Small intestine (tissue), 7 donors: ENCODE measurements around the gene CDC42SE1. TPM values are rescaled to one million over a fixed set of nuclear protein-coding genes. Genes with fewer than 3 reads are reported as not detected.

Experiments used
- DNase-seq, 2 donors: peaks; one replicate each; pipeline versions ENCODE4 v3.0.0 to v3.0.0-alpha.2; 2013
- FAIRE-seq: peaks from 2 replicates; lab custom pipeline; 2012; peaks lifted over from hg19 to GRCh38; lab: Jason Lieb, UNC
- H3K27ac ChIP-seq, 3 donors: one replicate each; pipeline ENCODE4 v1.5.1; 2013; ENCODE audit warnings: low read length in 2 of 3, mild to moderate bottlenecking in 2 of 3, control low read depth in 1 of 3, inconsistent platforms in 1 of 3, low read depth in 1 of 3, moderate library complexity in 1 of 3
- H3K27me3 ChIP-seq, 3 donors: one replicate each; pipeline ENCODE4 v1.6.1; 2013; ENCODE audit warnings: low read length in 3 of 3, inconsistent platforms in 1 of 3; ENCODE audit not compliant: control insufficient read depth in 3 of 3, insufficient read depth in 3 of 3
- H3K36me3 ChIP-seq, 3 donors: one replicate each; pipeline ENCODE4 v1.6.1; 2013; ENCODE audit warnings: low read length in 3 of 3, inconsistent platforms in 1 of 3, low read depth in 1 of 3, mild to moderate bottlenecking in 1 of 3, moderate library complexity in 1 of 3; ENCODE audit not compliant: control insufficient read depth in 3 of 3, insufficient read depth in 2 of 3
- H3K4me1 ChIP-seq, 3 donors: one replicate each; pipeline ENCODE4 v1.6.1; 2013; ENCODE audit warnings: low read length in 2 of 3, inconsistent platforms in 1 of 3, low read depth in 1 of 3, mild to moderate bottlenecking in 1 of 3, moderate library complexity in 1 of 3; ENCODE audit not compliant: control insufficient read depth in 3 of 3, insufficient read depth in 2 of 3
- H3K4me3 ChIP-seq, 3 donors: one replicate each; pipeline ENCODE4 v1.5.1; 2013; ENCODE audit warnings: low read length in 3 of 3, control low read depth in 1 of 3, inconsistent platforms in 1 of 3, low read depth in 1 of 3, mild to moderate bottlenecking in 1 of 3, moderate library complexity in 1 of 3
- H3K9me3 ChIP-seq, 2 donors: one replicate each; pipeline ENCODE4 v1.6.1; 2013; ENCODE audit warnings: low read depth in 1 of 2, low read length in 1 of 2; ENCODE audit not compliant: control insufficient read depth in 2 of 2, insufficient read depth in 1 of 2
- WGBS, 3 donors: extraction: QIAGEN DNeasy Blood & Tissue Kit; methylation state at CpG; one replicate each; pipeline ENCODE4 v1.1.7; 2013; 5-methylcytosine and 5-hydroxymethylcytosine counted together
- polyA plus RNA-seq, 4 donors: library from polyadenylated mRNA; stranded (reverse) in 3 of 4; unstranded in 1 of 4; fragments of 200-250 nt in 3 of 4; fragments of 120-200 nt in 1 of 4; gene quantifications; one replicate each; pipeline versions ENCODE4 v1.2.1 to v1.2.3, GENCODE V29; 2013
- donor health status: healthy with polysubstance abuse.
- donor health status: control.
- donor health status: control.
- donor health status: Bipolar disorder and iron deficiency.
- donor health status: healthy.

The CDC42SE1 gene
- polyA plus RNA-seq, 4 donors = 22.8 to 46.6 (median 32.4) TPM

- no peak overlapping the region for H3K4me3 ChIP-seq
- 86 to 93% (median 92%) methylated on average over 3 of the region's 3 CpGs for WGBS, 3 donors
- H3K9me3 ChIP-seq = no peaks in the 10 kb centered on the region
- no peaks in the 10 kb centered on the region for H3K4me1 ChIP-seq
- no peak for FAIRE-seq
- peaks cover 0 to 37% (median 12%) of the 10 kb centered on the region in 3 donors for H3K36me3 ChIP-seq
- H3K27me3 ChIP-seq = no peaks in the 10 kb centered on the region
- no peak overlapping the region for H3K27ac ChIP-seq
- no peak for DNase-seq
Observed at GRCh38 chr1:151035167-151035566, 24.3 kb downstream of the CDC42SE1 start.

- WGBS, 3 donors = 98 to 100% (median 98%) methylated on average over 8 of the region's 8 CpGs
- FAIRE-seq = no peak
- Histone ChIP-seq H3K9me3 (no peaks in the 10 kb centered on the region), H3K27me3 (no peaks in the 10 kb centered on the region), H3K4me1 (no peaks in the 10 kb centered on the region), H3K36me3 (peaks cover 0 to 58% (median 14%) of the 10 kb centered on the region in 3 donors), H3K27ac (no peak overlapping the region), H3K4me3 (no peak overlapping the region)
- no peak for DNase-seq
Observed at GRCh38 chr1:151032164-151032563, 27.3 kb downstream of the CDC42SE1 start.

- Histone ChIP-seq H3K36me3 (peaks cover 0 to 54% (median 11%) of the 10 kb centered on the region in 3 donors), H3K27ac (no peak overlapping the region)
- no peak for DNase-seq
Observed at GRCh38 chr1:151026460-151026859, 33.0 kb downstream of the CDC42SE1 start.

GRCh38 chr1:151024540-151025146 lies 34.8 kb downstream of the CDC42SE1 start:
- DNase-seq = peak; percentile 73 to 76
- WGBS, 3 donors = 32 to 52% (median 46%) methylated on average over 6 of the region's 6 CpGs
- H3K36me3 ChIP-seq = peaks cover 0 to 51% (median 5%) of the 10 kb centered on the region in 3 donors
- no peaks in the 10 kb centered on the region for H3K27me3 ChIP-seq
- no peaks in the 10 kb centered on the region for H3K4me1 ChIP-seq
- H3K9me3 ChIP-seq = no peaks in the 10 kb centered on the region
- H3K4me3 ChIP-seq = no peak overlapping the region
- FAIRE-seq = no peak
- no peak overlapping the region for H3K27ac ChIP-seq

More at GRCh38 chr1:151026460-151026859, 33.0 kb downstream of the CDC42SE1 start:
- Histone ChIP-seq H3K9me3 (no peaks in the 10 kb centered on the region), H3K27me3 (no peaks in the 10 kb centered on the region), H3K4me3 (no peak overlapping the region), H3K4me1 (no peaks in the 10 kb centered on the region)
- no peak for FAIRE-seq

GRCh38 chr1:151013518-151013917 lies 45.9 kb downstream of the CDC42SE1 start:
- H3K9me3 ChIP-seq = no peaks in the 10 kb centered on the region
- H3K27ac ChIP-seq = peak overlapping the region; percentile 57 to 82 (median 76)
- DNase-seq = peak; percentile 65 to 70
- peaks cover 4 to 34% (median 9%) of the 10 kb centered on the region in 3 donors for H3K4me1 ChIP-seq
- no peak for FAIRE-seq
- H3K27me3 ChIP-seq = no peaks in the 10 kb centered on the region
- no peak overlapping the region for H3K4me3 ChIP-seq
- WGBS, 3 donors = 12 to 41% (median 29%) methylated on average over 2 of the region's 2 CpGs
- H3K36me3 ChIP-seq = peaks cover 0 to 10% (median 5%) of the 10 kb centered on the region in 3 donors

GRCh38 chr1:151012684-151013471 lies 46.5 kb downstream of the CDC42SE1 start:
- Histone ChIP-seq H3K36me3 (peaks cover 0 to 9% (median 2%) of the 10 kb centered on the region in 3 donors), H3K9me3 (no peaks in the 10 kb centered on the region), H3K4me3 (no peak overlapping the region), H3K27me3 (no peaks in the 10 kb centered on the region), H3K4me1 (peaks cover 4 to 37% (median 9%) of the 10 kb centered on the region in 3 donors), H3K27ac (peak overlapping the region; percentile 71 to 82 (median 76))
- peak; percentile 92 to 94 for DNase-seq
- 37 to 68% (median 56%) methylated on average over 14 of the region's 14 CpGs for WGBS, 3 donors
- FAIRE-seq = no peak

- H3K36me3 ChIP-seq = peaks cover 0 to 2% (median 2%) of the 10 kb centered on the region in 3 donors
- H3K4me1 ChIP-seq = peaks cover 9 to 48% (median 10%) of the 10 kb centered on the region in 3 donors
- WGBS, 3 donors = 53 to 62% (median 54%) methylated on average over 4 of the region's 4 CpGs
- H3K27ac ChIP-seq = no peak overlapping the region
- no peak overlapping the region for H3K4me3 ChIP-seq
- H3K27me3 ChIP-seq = no peaks in the 10 kb centered on the region
- no peak for DNase-seq
- FAIRE-seq = no peak
- no peaks in the 10 kb centered on the region for H3K9me3 ChIP-seq
Observed at GRCh38 chr1:151011154-151011850, 48.1 kb downstream of the CDC42SE1 start.

- Histone ChIP-seq H3K27ac (no peak overlapping the region), H3K4me3 (no peak overlapping the region), H3K9me3 (no peaks in the 10 kb centered on the region), H3K36me3 (peaks cover 0 to 2% (median 2%) of the 10 kb centered on the region in 3 donors), H3K27me3 (no peaks in the 10 kb centered on the region), H3K4me1 (peaks cover 9 to 54% (median 10%) of the 10 kb centered on the region in 3 donors)
- WGBS, 3 donors = 78 to 92% (median 91%) methylated on average over 3 of the region's 3 CpGs
- DNase-seq (no peak), FAIRE-seq (no peak)
Observed at GRCh38 chr1:151010346-151010726, 49.1 kb downstream of the CDC42SE1 start.
